PC-3 (cell line): ENCODE measurements around the gene CRYBG3. TPM values are rescaled to one million over a fixed set of nuclear protein-coding genes. Genes with fewer than 3 reads are reported as not detected.

ENCODE experiments used
- ATAC-seq: fragments of 200-7000 bp; cut with Tn5 transposase; 2 replicates; pipeline ENCODE4 v1.9.1; 2020; ENCODE audit warnings: mild to moderate bottlenecking, moderate library complexity
- BruUV-seq: library from RNA; stranded (reverse); fragments of 400-500 nt; replicated peaks from 2 replicates; lab custom pipeline; 2021; lab: Mats Ljungman, UMichigan
- CTCF ChIA-PET: fragments of 300-600 bp; sonication (Branson Sonifier 250); formaldehyde crosslinking; loops from one replicate; lab custom pipeline; 2022; ENCODE audit warnings: antibody characterized with exemption; lab: Charles Lee
- POLR2A ChIA-PET: fragments of 300-600 bp; sonication (Branson Sonifier 250); formaldehyde crosslinking; loops from one replicate; lab custom pipeline; 2022; ENCODE audit warnings: antibody characterized with exemption; ENCODE audit not compliant: unreplicated experiment; lab: Charles Lee
- DNase-seq: peaks from one replicate; pipeline ENCODE4 v3.0.0-alpha.2; 2015
- H2AFZ ChIP-seq: fragments of 300-600 bp; sonication (generic); 2 replicates; pipeline ENCODE4 v1.6.0; 2016; ENCODE audit warnings: antibody characterized with exemption, low read length
- H3F3A ChIP-seq: fragments of 300-600 bp; sonication (generic); one replicate; pipeline ENCODE4 v1.6.0; 2017; ENCODE audit warnings: antibody characterized with exemption, low read length, control low read depth, mild to moderate bottlenecking; ENCODE audit not compliant: unreplicated experiment
- H3K27ac ChIP-seq: fragments of 300-600 bp; sonication (generic); 2 replicates; pipeline ENCODE4 v1.5.1; 2016; ENCODE audit warnings: mild to moderate bottlenecking, low read length
- H3K27me3 ChIP-seq: fragments of 300-600 bp; sonication (generic); 2 replicates; pipeline ENCODE4 v1.6.1; 2016; ENCODE audit warnings: low read length, mixed read lengths
- H3K36me3 ChIP-seq: fragments of 300-600 bp; sonication (generic); 2 replicates; pipeline ENCODE4 v1.6.1; 2016; ENCODE audit warnings: low read depth, mixed run types, low read length, mixed read lengths
- H3K4me1 ChIP-seq: fragments of 300-600 bp; sonication (generic); 2 replicates; pipeline ENCODE4 v1.5.1; 2016; ENCODE audit warnings: low read length; ENCODE audit not compliant: insufficient read depth
- H3K4me2 ChIP-seq: fragments of 300-600 bp; sonication (generic); 2 replicates; pipeline ENCODE4 v1.6.0; 2016; ENCODE audit warnings: low read length
- H3K4me3 ChIP-seq: fragments of 300-600 bp; sonication (generic); 2 replicates; pipeline ENCODE4 v1.5.1; 2016; ENCODE audit warnings: mild to moderate bottlenecking, low read length, mixed read lengths
- H3K79me2 ChIP-seq: fragments of 300-600 bp; sonication (generic); 2 replicates; pipeline ENCODE4 v1.6.1; 2017; ENCODE audit warnings: low read length, mixed read lengths
- H3K9ac ChIP-seq: fragments of 300-600 bp; sonication (generic); 2 replicates; pipeline ENCODE4 v1.6.0; 2016; ENCODE audit warnings: mild to moderate bottlenecking, low read length
- H3K9me2 ChIP-seq: fragments of 300-600 bp; sonication (generic); replicated peaks from 2 replicates; pipeline ENCODE4 v1.6.1; 2016; ENCODE audit warnings: mixed run types, low read length, mixed read lengths
- H3K9me3 ChIP-seq: fragments of 300-600 bp; sonication (generic); 2 replicates; pipeline ENCODE4 v1.6.1; 2016; ENCODE audit warnings: low read length, mixed read lengths
- H4K20me1 ChIP-seq: fragments of 300-600 bp; sonication (generic); 2 replicates; pipeline ENCODE4 v1.6.1; 2016; ENCODE audit warnings: low read length, mixed read lengths
- EZH2 ChIP-seq: fragments of 300-600 bp; sonication (generic); IDR thresholded peaks from one replicate; pipeline ENCODE4 v1.6.1; 2017; ENCODE audit warnings: antibody characterized with exemption, mild to moderate bottlenecking, low read length; ENCODE audit not compliant: unreplicated experiment
- EZH2phosphoT487 ChIP-seq: fragments of 300-600 bp; sonication (generic); IDR thresholded peaks from 2 replicates; pipeline ENCODE4 v1.6.1; 2018; ENCODE audit warnings: mild to moderate bottlenecking, antibody characterized with exemption, low read length, borderline replicate concordance
- intact Hi-C: fragments of 100-400 bp; cut with micrococcal nuclease; formaldehyde crosslinking; loops from 2 replicates; pipeline ENCODE4 v1.9.0; 2023
- total RNA-seq: library from RNA; depleted of rRNA; stranded (reverse); fragments of >200 nt; gene quantifications from 2 replicates; pipeline ENCODE4 v1.2.3, GENCODE V29; 2014
- TF ChIP-seq, protein P1 (sequence below): fragments of 300-600 bp; sonication (generic); conservative IDR thresholded peaks from 2 replicates; pipeline ENCODE4 v1.5.1; 2017; ENCODE audit warnings: antibody characterized with exemption, low read depth, mild to moderate bottlenecking, low read length

Gene CRYBG3
- total RNA-seq, 1 experiment from 2014 or later, result 11.4 TPM

DNA sequence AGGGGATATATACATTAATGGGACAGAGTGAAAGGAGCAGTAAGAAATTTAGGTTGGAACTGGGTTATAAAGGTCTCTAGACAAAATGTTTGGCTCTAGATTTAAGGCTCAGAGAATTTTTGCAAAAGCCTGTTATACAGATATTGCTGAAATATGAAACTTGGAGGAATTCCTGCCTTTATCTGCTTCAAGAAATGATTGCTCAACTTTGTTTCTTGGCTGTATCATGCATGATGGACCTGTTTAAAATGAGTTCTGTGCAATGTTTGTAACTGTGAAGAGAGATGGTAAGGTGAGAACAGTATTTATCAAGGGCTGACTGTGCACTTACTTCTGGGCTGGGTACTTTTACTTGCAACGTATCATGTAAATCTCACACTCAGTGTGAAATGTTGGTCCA, 3.3 kb downstream of the CRYBG3 start:
- H3K27me3 ChIP-seq, result no peaks in the 10 kb centered on the region
- DNase-seq (no peak), ATAC-seq (no peak)
- intact Hi-C loops, result no loop called here
- ChIA-PET CTCF (no interaction called here), POLR2A (no interaction called here)
- no peak overlapping the region for H2AFZ ChIP-seq
- peaks cover 15% of the 10 kb centered on the region; the same call in 1 of the 2 replicates for H3K4me1 ChIP-seq
- H3K9me2 ChIP-seq, result no peaks in the 10 kb centered on the region
- TF ChIP-seq, protein P1, sequence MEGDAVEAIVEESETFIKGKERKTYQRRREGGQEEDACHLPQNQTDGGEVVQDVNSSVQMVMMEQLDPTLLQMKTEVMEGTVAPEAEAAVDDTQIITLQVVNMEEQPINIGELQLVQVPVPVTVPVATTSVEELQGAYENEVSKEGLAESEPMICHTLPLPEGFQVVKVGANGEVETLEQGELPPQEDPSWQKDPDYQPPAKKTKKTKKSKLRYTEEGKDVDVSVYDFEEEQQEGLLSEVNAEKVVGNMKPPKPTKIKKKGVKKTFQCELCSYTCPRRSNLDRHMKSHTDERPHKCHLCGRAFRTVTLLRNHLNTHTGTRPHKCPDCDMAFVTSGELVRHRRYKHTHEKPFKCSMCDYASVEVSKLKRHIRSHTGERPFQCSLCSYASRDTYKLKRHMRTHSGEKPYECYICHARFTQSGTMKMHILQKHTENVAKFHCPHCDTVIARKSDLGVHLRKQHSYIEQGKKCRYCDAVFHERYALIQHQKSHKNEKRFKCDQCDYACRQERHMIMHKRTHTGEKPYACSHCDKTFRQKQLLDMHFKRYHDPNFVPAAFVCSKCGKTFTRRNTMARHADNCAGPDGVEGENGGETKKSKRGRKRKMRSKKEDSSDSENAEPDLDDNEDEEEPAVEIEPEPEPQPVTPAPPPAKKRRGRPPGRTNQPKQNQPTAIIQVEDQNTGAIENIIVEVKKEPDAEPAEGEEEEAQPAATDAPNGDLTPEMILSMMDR, result no peak
- no peak for TF ChIP-seq EZH2
- no peak for TF ChIP-seq EZH2phosphoT487
- H3K79me2 ChIP-seq, result peaks cover 41% of the 10 kb centered on the region
- H3K4me3 ChIP-seq, result no peak overlapping the region
- no peaks in the 10 kb centered on the region for H3K36me3 ChIP-seq
- no peaks in the 10 kb centered on the region for H3K9me3 ChIP-seq
- no peak overlapping the region for H3K9ac ChIP-seq
- H3K27ac ChIP-seq, result no peak overlapping the region
- H3F3A ChIP-seq, result no peaks in the 10 kb centered on the region
- no TSS peak for BruUV-seq
- H4K20me1 ChIP-seq, result no peaks in the 10 kb centered on the region
- H3K4me2 ChIP-seq, result no peak overlapping the region

DNA sequence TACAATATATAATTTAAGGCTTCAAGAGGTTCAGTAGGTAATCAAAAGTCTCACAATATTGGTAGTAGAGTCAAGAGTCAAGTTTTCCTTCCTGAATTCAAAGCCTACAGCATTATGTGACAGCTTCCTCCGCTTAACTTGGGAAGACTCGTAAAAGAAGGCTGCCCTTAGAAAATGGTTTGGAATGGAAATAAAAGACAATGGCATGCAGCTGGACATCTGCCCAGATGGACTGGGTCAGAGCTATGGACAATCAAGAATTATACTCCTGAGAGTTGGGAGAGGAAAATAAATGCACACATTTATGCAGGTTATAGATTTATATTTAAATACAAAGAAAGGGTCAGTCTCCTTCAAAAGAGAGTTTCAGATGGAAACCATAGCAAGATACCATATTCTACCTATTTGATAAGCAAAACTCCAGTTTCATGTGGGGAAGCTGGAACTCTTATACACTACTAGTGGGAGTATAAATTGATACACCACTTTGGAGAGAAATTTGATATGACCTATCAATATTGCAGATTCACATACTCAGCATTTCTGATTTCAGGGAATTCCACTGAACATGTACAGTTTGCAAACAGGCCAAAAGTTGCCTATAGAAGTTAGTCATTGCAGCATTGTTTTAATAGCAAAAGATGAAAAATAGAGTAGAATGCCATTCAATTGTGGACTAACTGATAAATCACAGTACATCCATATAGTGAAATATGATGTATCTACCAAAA, 6.1 kb downstream of the CRYBG3 start:
- no peaks in the 10 kb centered on the region for H3K9me3 ChIP-seq
- no peaks in the 10 kb centered on the region for H3K27me3 ChIP-seq
- no peak overlapping the region for H3K27ac ChIP-seq
- ATAC-seq (peak; percentile 46; the same call in 1 of the 2 replicates), DNase-seq (peak; percentile 35)
- peaks cover 12% of the 10 kb centered on the region; the same call in 1 of the 2 replicates for H3K4me1 ChIP-seq
- H3K9me2 ChIP-seq, result no peaks in the 10 kb centered on the region
- H3K36me3 ChIP-seq, result no peaks in the 10 kb centered on the region
- BruUV-seq, result no TSS peak
- H3K4me2 ChIP-seq, result no peak overlapping the region
- H4K20me1 ChIP-seq, result no peaks in the 10 kb centered on the region
- ChIA-PET CTCF (no interaction called here), POLR2A (no interaction called here)
- no peak overlapping the region for H3K9ac ChIP-seq
- intact Hi-C loops, result no loop called here
- no peak overlapping the region for H2AFZ ChIP-seq
- H3K79me2 ChIP-seq, result peaks cover 37% of the 10 kb centered on the region
- no peak overlapping the region for H3K4me3 ChIP-seq
- TF ChIP-seq EZH2phosphoT487 (no peak), EZH2 (no peak)
- TF ChIP-seq, protein P1, result no peak
- no peaks in the 10 kb centered on the region for H3F3A ChIP-seq

DNA sequence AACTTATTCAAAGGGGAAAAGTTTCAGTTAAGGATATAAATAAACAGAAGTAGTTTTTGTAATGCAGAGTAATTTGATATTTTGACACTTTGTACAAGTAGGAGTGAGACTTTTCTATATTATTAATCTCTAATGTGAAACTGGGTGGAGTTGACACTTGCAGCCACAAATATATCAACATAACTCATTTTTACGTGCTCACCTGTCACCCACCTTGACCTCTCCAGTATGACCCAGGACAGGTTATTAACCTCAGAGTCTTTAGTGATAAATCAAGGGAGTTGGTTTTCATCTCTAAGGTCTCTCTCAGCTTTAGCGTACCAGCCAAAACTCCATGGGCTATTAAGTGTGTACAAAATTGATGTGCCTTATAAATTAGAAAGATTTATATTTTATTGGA, 7.4 kb downstream of the CRYBG3 start:
- H3K27ac ChIP-seq, result no peak overlapping the region
- no peak overlapping the region for H3K9ac ChIP-seq
- H4K20me1 ChIP-seq, result no peaks in the 10 kb centered on the region
- H3K9me3 ChIP-seq, result no peaks in the 10 kb centered on the region
- 0 out of 2 replicates have a peak, but pooled peaks cover under 1% of the 10 kb centered on the region for H3K4me1 ChIP-seq
- H3K27me3 ChIP-seq, result no peaks in the 10 kb centered on the region
- no peaks in the 10 kb centered on the region for H3K36me3 ChIP-seq
- H2AFZ ChIP-seq, result no peak overlapping the region
- peaks cover 24% of the 10 kb centered on the region for H3K79me2 ChIP-seq
- intact Hi-C loops, result no loop called here
- no peaks in the 10 kb centered on the region for H3F3A ChIP-seq
- no peak overlapping the region for H3K4me3 ChIP-seq
- TF ChIP-seq EZH2phosphoT487 (no peak), EZH2 (no peak)
- TF ChIP-seq, protein P1, result no peak
- CTCF ChIA-PET, result no interaction called here
- DNase-seq (no peak), ATAC-seq (no peak)
- POLR2A ChIA-PET, result no interaction called here
- no peaks in the 10 kb centered on the region for H3K9me2 ChIP-seq
- H3K4me2 ChIP-seq, result no peak overlapping the region
- no TSS peak for BruUV-seq
